Stomach (tissue), 9 donors: ENCODE results near the gene GLT8D2. TPM values are rescaled to one million over a fixed set of nuclear protein-coding genes. Genes with fewer than 3 reads are reported as not detected.

Source experiments
- DNase-seq, 2 donors: peaks; one replicate each; pipeline versions ENCODE4 v3.0.0 to v3.0.0-alpha.2; 2013 to 2019
- H3K27ac ChIP-seq, 5 donors: fragments of 200-600 bp in 4 of 5; sonication (generic) in 4 of 5; one replicate each; pipeline ENCODE4 v1.5.1; 2013 to 2019; ENCODE audit warnings: mild to moderate bottlenecking in 1 of 5, moderate library complexity in 1 of 5
- H3K27me3 ChIP-seq, 3 donors: fragments of 200-600 bp; sonication (generic); one replicate each; pipeline ENCODE4 v1.5.1; 2017 to 2019; ENCODE audit warnings: mixed run types in 1 of 3
- H3K36me3 ChIP-seq, 4 donors: fragments of 200-600 bp; sonication (generic); 1 replicate in 3 of 4; 2 replicates in 1 of 4; pipeline ENCODE4 v1.5.1; 2016 to 2019
- H3K4me1 ChIP-seq, 4 donors: fragments of 200-600 bp; sonication (generic); one replicate each; pipeline ENCODE4 v1.5.1; 2016 to 2019
- H3K4me3 ChIP-seq, 4 donors: fragments of 200-600 bp; sonication (generic) in 3 of 4; one replicate each; pipeline ENCODE4 v1.5.1; 2016 to 2019; ENCODE audit warnings: mild to moderate bottlenecking in 1 of 4
- H3K9me3 ChIP-seq, 4 donors: fragments of 200-600 bp; sonication (generic); one replicate each; pipeline ENCODE4 v1.5.1; 2016 to 2019
- CTCF ChIP-seq, 7 experiments: fragments of 450-650 bp in 4 of 7; fragments of 200-600 bp in 3 of 7; sonication (generic) in 3 of 7; IDR thresholded peaks; one replicate each; pipeline ENCODE4 v1.5.1; 2016 to 2019; ENCODE audit warnings: antibody characterized with exemption in 7 of 7, control low read depth in 2 of 7, mild to moderate bottlenecking in 1 of 7
- EP300 ChIP-seq: sonication (generic); formaldehyde crosslinking; IDR thresholded peaks from one replicate; pipeline ENCODE4 v1.6.1; 2017; ENCODE audit warnings: antibody characterized with exemption
- POLR2A ChIP-seq, 4 donors: fragments of 450-650 bp; IDR thresholded peaks; one replicate each; pipeline ENCODE4 v1.6.1; 2016; ENCODE audit warnings: antibody characterized with exemption in 4 of 4, control low read depth in 2 of 4, mild to moderate bottlenecking in 1 of 4, moderate library complexity in 1 of 4
- POLR2AphosphoS5 ChIP-seq, 3 donors: sonication (generic); formaldehyde crosslinking; IDR thresholded peaks; one replicate each; pipeline ENCODE4 v1.6.1; 2016; ENCODE audit warnings: antibody characterized with exemption in 3 of 3
- WGBS, 5 donors: extraction: QIAGEN DNeasy Blood & Tissue Kit in 3 of 5; methylation state at CpG; one replicate each; pipeline versions ENCODE4 v1.1.5 to v1.1.7; 2013 to 2018; 5-methylcytosine and 5-hydroxymethylcytosine counted together
- intact Hi-C: fragments of 100-400 bp; cut with DNase I; formaldehyde crosslinking; loops from one replicate; pipeline ENCODE4 v1.15.1; 2023; ENCODE audit warnings: low total_unique reads
- polyA plus RNA-seq, 3 donors: library from polyadenylated mRNA; stranded (reverse); fragments of 200-250 nt; gene quantifications; one replicate each; pipeline ENCODE4 v1.2.3, GENCODE V29; 2013
- total RNA-seq, 5 donors: library from RNA; depleted of rRNA; stranded (reverse); fragments of >200 nt; gene quantifications; one replicate each; pipeline versions ENCODE4 v1.1.0 to v1.2.3, GENCODE V29; 2014 to 2016
- donor health status: healthy with polysubstance abuse.
- donor health status: Bipolar disorder and iron deficiency.
- donor health status: healthy.

Gene GLT8D2
- total and polyA plus RNA-seq, 8 donors: 3.0 to 27.5 (median 7.5) TPM

GRCh38 chr12:104048811-104049210, 1.2 kb downstream of the GLT8D2 start:
- TF ChIP-seq EP300 (no peak), CTCF (IDR thresholded peaks at IDR 0.05) (no peak), POLR2A (IDR thresholded peaks at IDR 0.05) (no peak), POLR2AphosphoS5 (IDR thresholded peaks at IDR 0.05) (no peak)
- intact Hi-C loops: no loop called here
- H3K4me3 ChIP-seq: peak overlapping the region in 3 of 4 donors; percentile 39 to 48 (median 48)
- 64 to 78% (median 76%) methylated on average over 3 of the region's 3 CpGs for WGBS, 5 donors
- H3K27me3 ChIP-seq: peaks cover 0 to 17% (median 0%) of the 10 kb centered on the region in 3 donors
- DNase-seq: no peak
- peak overlapping the region in 4 of 5 donors; percentile 6 to 78 (median 70) for H3K27ac ChIP-seq
- H3K9me3 ChIP-seq: no peaks in the 10 kb centered on the region
- peaks cover 4 to 40% (median 25%) of the 10 kb centered on the region in 4 donors for H3K4me1 ChIP-seq
- no peaks in the 10 kb centered on the region for H3K36me3 ChIP-seq

GRCh38 chr12:104048162-104048561, 1.8 kb downstream of the GLT8D2 start:
- Histone ChIP-seq H3K36me3 (no peaks in the 10 kb centered on the region), H3K9me3 (no peaks in the 10 kb centered on the region), H3K4me3 (no peak overlapping the region), H3K27me3 (peaks cover 0 to 17% (median 0%) of the 10 kb centered on the region in 3 donors), H3K4me1 (peaks cover 4 to 40% (median 25%) of the 10 kb centered on the region in 4 donors), H3K27ac (peak overlapping the region in 2 of 5 donors; percentile 72 to 78)
- 72 to 90% (median 87%) methylated on average over 5 of the region's 5 CpGs for WGBS, 5 donors
- no peak for DNase-seq
- intact Hi-C loops: no loop called here
- TF ChIP-seq POLR2A (IDR thresholded peaks at IDR 0.05): no peak
- TF ChIP-seq CTCF (IDR thresholded peaks at IDR 0.05): no peak
- no peak for TF ChIP-seq POLR2AphosphoS5 (IDR thresholded peaks at IDR 0.05)
- no peak for TF ChIP-seq EP300

GRCh38 chr12:104046306-104046705, 3.7 kb downstream of the GLT8D2 start:
- TF ChIP-seq POLR2AphosphoS5 (IDR thresholded peaks at IDR 0.05) (no peak), CTCF (IDR thresholded peaks at IDR 0.05) (no peak), EP300 (no peak), POLR2A (IDR thresholded peaks at IDR 0.05) (no peak)
- no peak for DNase-seq
- no peaks in the 10 kb centered on the region for H3K9me3 ChIP-seq
- H3K36me3 ChIP-seq: no peaks in the 10 kb centered on the region
- intact Hi-C loops: no loop called here
- H3K27ac ChIP-seq: no peak overlapping the region
- WGBS, 5 donors: 71 to 86% (median 79%) methylated on average over 4 of the region's 4 CpGs
- H3K27me3 ChIP-seq: peaks cover 0 to 17% (median 0%) of the 10 kb centered on the region in 3 donors
- no peak overlapping the region for H3K4me3 ChIP-seq
- H3K4me1 ChIP-seq: peaks cover 4 to 40% (median 25%) of the 10 kb centered on the region in 4 donors

- Histone ChIP-seq H3K4me1 (peaks cover 0 to 25% (median 12%) of the 10 kb centered on the region in 4 donors), H3K27me3 (no peaks in the 10 kb centered on the region), H3K4me3 (no peak overlapping the region), H3K9me3 (no peaks in the 10 kb centered on the region), H3K27ac (no peak overlapping the region), H3K36me3 (no peaks in the 10 kb centered on the region)
- TF ChIP-seq POLR2AphosphoS5 (IDR thresholded peaks at IDR 0.05) (no peak), EP300 (no peak), CTCF (IDR thresholded peaks at IDR 0.05) (no peak), POLR2A (IDR thresholded peaks at IDR 0.05) (no peak)
- DNase-seq: no peak
- WGBS, 5 donors: 85 to 96% (median 91%) methylated on average over 3 of the region's 3 CpGs
- intact Hi-C loops: no loop called here
Measured at GRCh38 chr12:104044158-104044557, 5.8 kb downstream of the GLT8D2 start.
